Measurements from ENCODE around the gene EFCAB11. TPM values are rescaled to one million over a fixed set of nuclear protein-coding genes. Genes with fewer than 3 reads are reported as not detected.
"Not testable (repeated sequence)": the region's sequence is repeated elsewhere in the genome, so short reads cannot be mapped to it uniquely, and the experiment has no call there.

EFCAB11 gene
- polyA plus RNA-seq, 3 donors, result 2.8 to 8.7 (median 4.8) TPM

GRCh38 chr14:89893388-89893787 lies 61.1 kb downstream of the EFCAB11 start:
- H3K27ac ChIP-seq (ENCODE audit: low read depth, low read length), result not testable (repeated sequence)
- WGBS, 3 donors, result 92 to 97% (median 95%) methylated on average over 3 of the region's 3 CpGs

GRCh38 chr14:89892953-89893352 lies 61.6 kb downstream of the EFCAB11 start:
- no peak overlapping the region for H3K27ac ChIP-seq (ENCODE audit: low read depth, low read length)
- WGBS, 3 donors, result 80 to 89% (median 85%) methylated on average over 6 of the region's 6 CpGs

- not testable (repeated sequence) for H3K27ac ChIP-seq (ENCODE audit: low read depth, low read length)
These were observed 62.8 kb downstream of the EFCAB11 start for GRCh38 chr14:89891721-89892120.

GRCh38 chr14:89891055-89891454 lies 63.5 kb downstream of the EFCAB11 start:
- 58 to 78% (median 69%) methylated on average over 1 of the region's 1 CpG for WGBS, 3 donors
- H3K27ac ChIP-seq (ENCODE audit: low read depth, low read length), result no peak overlapping the region

More at GRCh38 chr14:89891721-89892120, 62.8 kb downstream of the EFCAB11 start:
- 97 to 99% (median 98%) methylated on average over 35 of the region's 35 CpGs for WGBS, 3 donors

GRCh38 chr14:89890589-89890988 lies 63.9 kb downstream of the EFCAB11 start:
- no peak overlapping the region for H3K27ac ChIP-seq (ENCODE audit: low read depth, low read length)
- WGBS, 3 donors, result 66 to 87% (median 80%) methylated on average over 4 of the region's 4 CpGs

GRCh38 chr14:89889626-89890025 lies 64.9 kb downstream of the EFCAB11 start:
- H3K27ac ChIP-seq (ENCODE audit: low read depth, low read length), result no peak overlapping the region
- WGBS, 3 donors, result 73 to 93% (median 80%) methylated on average over 4 of the region's 4 CpGs

GRCh38 chr14:89884761-89885160 lies 69.8 kb downstream of the EFCAB11 start:
- H3K27ac ChIP-seq (ENCODE audit: low read depth, low read length), result no peak overlapping the region
- 98% methylated on average over 2 of the region's 2 CpGs for WGBS, 3 donors

GRCh38 chr14:89881839-89882238 lies 72.7 kb downstream of the EFCAB11 start:
- 61 to 81% (median 78%) methylated on average over 1 of the region's 1 CpG for WGBS, 3 donors
- no peak overlapping the region for H3K27ac ChIP-seq (ENCODE audit: low read depth, low read length)

GRCh38 chr14:89874091-89874490 lies 80.4 kb downstream of the EFCAB11 start:
- WGBS, 3 donors, result 92 to 94% (median 93%) methylated on average over 3 of the region's 3 CpGs
- H3K27ac ChIP-seq (ENCODE audit: low read depth, low read length), result not testable (repeated sequence)

- H3K27ac ChIP-seq (ENCODE audit: low read depth, low read length), result no peak overlapping the region
- WGBS, 3 donors, result 92 to 97% (median 95%) methylated on average over 2 of the region's 2 CpGs
These were observed 84.2 kb downstream of the EFCAB11 start for GRCh38 chr14:89870316-89870715.

GRCh38 chr14:89869606-89870005 lies 84.9 kb downstream of the EFCAB11 start:
- H3K27ac ChIP-seq (ENCODE audit: low read depth, low read length), result no peak overlapping the region
- 87 to 93% (median 89%) methylated on average over 2 of the region's 2 CpGs for WGBS, 3 donors

- no peak overlapping the region for H3K27ac ChIP-seq (ENCODE audit: low read depth, low read length)
- 88 to 93% (median 90%) methylated on average over 3 of the region's 3 CpGs for WGBS, 3 donors
These were observed 88.1 kb downstream of the EFCAB11 start for GRCh38 chr14:89866458-89866857.

GRCh38 chr14:89865153-89865552 lies 89.4 kb downstream of the EFCAB11 start:
- 92 to 97% (median 96%) methylated on average over 5 of the region's 5 CpGs for WGBS, 3 donors
- no peak overlapping the region for H3K27ac ChIP-seq (ENCODE audit: low read depth, low read length)

GRCh38 chr14:89862856-89863255 lies 91.7 kb downstream of the EFCAB11 start:
- no peak overlapping the region for H3K27ac ChIP-seq (ENCODE audit: low read depth, low read length)

- H3K27ac ChIP-seq (ENCODE audit: low read depth, low read length), result no peak overlapping the region
These were observed 92.9 kb downstream of the EFCAB11 start for GRCh38 chr14:89861630-89862029.

- WGBS, 3 donors, result 84 to 86% (median 84%) methylated on average over 4 of the region's 4 CpGs
These were observed 96.4 kb downstream of the EFCAB11 start for GRCh38 chr14:89858089-89858488.

GRCh38 chr14:89856871-89857345 lies 97.6 kb downstream of the EFCAB11 start:
- no peak overlapping the region for H3K27ac ChIP-seq (ENCODE audit: low read depth, low read length)
- WGBS, 3 donors, result 51 to 97% (median 94%) methylated on average over 1 of the region's 1 CpG

More at GRCh38 chr14:89858089-89858488, 96.4 kb downstream of the EFCAB11 start:
- no peak overlapping the region for H3K27ac ChIP-seq (ENCODE audit: low read depth, low read length)

- WGBS, 3 donors, result 86 to 90% (median 89%) methylated on average over 8 of the region's 8 CpGs
- no peak overlapping the region for H3K27ac ChIP-seq (ENCODE audit: low read depth, low read length)
These were observed 98.4 kb downstream of the EFCAB11 start for GRCh38 chr14:89855961-89856656.

GRCh38 chr14:89853936-89854693 lies 100.4 kb downstream of the EFCAB11 start:
- WGBS, 3 donors, result 78 to 90% (median 79%) methylated on average over 8 of the region's 8 CpGs
- H3K27ac ChIP-seq (ENCODE audit: low read depth, low read length), result no peak overlapping the region

GRCh38 chr14:89851106-89851505 lies 103.4 kb downstream of the EFCAB11 start:
- no peak overlapping the region for H3K27ac ChIP-seq (ENCODE audit: low read depth, low read length)
- WGBS, 3 donors, result 45 to 61% (median 50%) methylated on average over 1 of the region's 1 CpG

All from adipose tissue (tissue), 3 donors.